Duodenal mucosa (tissue), 2 donors: ENCODE measurements around the gene TNFAIP1.
"Not testable (repeated sequence)": the region's sequence is repeated elsewhere in the genome, so short reads cannot be mapped to it uniquely, and the experiment has no call there.

Experiments used
- H3K27ac ChIP-seq: one replicate; pipeline ENCODE4 v1.7.0; 2013; ENCODE audit warnings: low read depth, low read length
- H3K27me3 ChIP-seq, 2 donors: one replicate each; pipeline ENCODE4 v1.7.0; 2013; ENCODE audit warnings: low read length in 2 of 2, control low read depth in 1 of 2; ENCODE audit not compliant: insufficient read depth in 2 of 2, control insufficient read depth in 1 of 2
- H3K36me3 ChIP-seq, 2 donors: one replicate each; pipeline ENCODE4 v1.7.0; 2013; ENCODE audit warnings: low read length in 2 of 2, control low read depth in 1 of 2; ENCODE audit not compliant: insufficient read depth in 2 of 2, control insufficient read depth in 1 of 2
- H3K4me1 ChIP-seq, 2 donors: one replicate each; pipeline ENCODE4 v1.7.0; 2013; ENCODE audit warnings: low read length in 2 of 2, control low read depth in 1 of 2; ENCODE audit not compliant: insufficient read depth in 2 of 2, control insufficient read depth in 1 of 2
- H3K4me3 ChIP-seq, 2 donors: one replicate each; pipeline ENCODE4 v1.7.0; 2013; ENCODE audit warnings: low read length in 2 of 2, low read depth in 1 of 2
- H3K9ac ChIP-seq, 2 donors: one replicate each; pipeline ENCODE4 v1.7.0; 2013; ENCODE audit warnings: low read length in 2 of 2, low read depth in 1 of 2
- H3K9me3 ChIP-seq, 2 donors: one replicate each; pipeline ENCODE4 v1.7.0; 2013; ENCODE audit warnings: low read length in 2 of 2, control low read depth in 1 of 2; ENCODE audit not compliant: control insufficient read depth in 1 of 2

Gene TNFAIP1

DNA sequence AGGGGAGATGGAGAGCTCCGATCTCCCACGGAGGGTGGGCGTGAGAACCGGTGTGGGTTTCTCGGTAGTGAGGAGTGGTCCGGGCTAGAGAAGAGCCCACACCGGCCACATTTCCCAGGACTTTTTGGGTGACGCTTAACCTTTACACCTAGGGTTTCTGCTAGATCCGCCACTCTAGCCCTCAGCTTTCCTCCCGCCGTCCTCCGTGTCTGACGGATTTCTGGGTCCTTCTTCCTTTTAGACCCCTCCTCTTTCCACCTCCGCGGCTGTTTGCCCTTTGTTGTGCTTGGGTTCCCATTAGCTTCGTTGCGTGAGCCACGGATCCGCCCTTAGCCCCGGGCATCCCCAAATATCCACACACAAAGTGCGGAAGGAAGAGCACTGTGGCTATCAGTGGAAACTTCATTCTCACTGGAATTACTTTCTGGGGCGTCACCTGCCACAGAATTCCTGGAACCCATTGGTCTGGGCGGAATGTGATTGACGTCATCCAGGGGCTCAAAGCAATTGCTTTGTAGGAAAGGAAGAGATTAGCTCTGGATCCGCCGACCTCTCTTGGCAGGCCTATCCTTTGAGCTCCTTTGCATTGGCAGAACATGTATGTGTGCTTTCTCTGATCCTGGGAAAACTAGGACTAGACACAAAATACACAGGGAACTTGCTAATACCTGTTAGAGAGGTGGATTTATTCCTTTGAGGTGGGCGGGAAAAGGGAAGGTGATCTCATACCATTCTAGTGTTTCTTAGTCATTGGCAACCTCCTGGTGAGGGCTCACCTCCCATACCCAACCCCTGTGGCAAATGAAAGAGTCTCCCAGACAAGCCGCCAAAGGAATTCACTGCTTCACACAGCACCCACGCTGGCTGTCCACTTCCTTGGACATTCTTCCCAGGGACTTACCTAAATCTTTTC lies 654 bp downstream of the TNFAIP1 start:
- peak overlapping the region; percentile 80 to 94 for H3K4me3 ChIP-seq
- no peaks in the 10 kb centered on the region for H3K9me3 ChIP-seq
- H3K36me3 ChIP-seq, result peaks cover 12 to 19% of the 10 kb centered on the region in 2 donors
- peak overlapping the region; percentile 85 for H3K27ac ChIP-seq
- H3K4me1 ChIP-seq, result peaks cover 35 to 43% of the 10 kb centered on the region in 2 donors
- H3K9ac ChIP-seq, result peak overlapping the region; percentile 93 to 95
- no peaks in the 10 kb centered on the region for H3K27me3 ChIP-seq

DNA sequence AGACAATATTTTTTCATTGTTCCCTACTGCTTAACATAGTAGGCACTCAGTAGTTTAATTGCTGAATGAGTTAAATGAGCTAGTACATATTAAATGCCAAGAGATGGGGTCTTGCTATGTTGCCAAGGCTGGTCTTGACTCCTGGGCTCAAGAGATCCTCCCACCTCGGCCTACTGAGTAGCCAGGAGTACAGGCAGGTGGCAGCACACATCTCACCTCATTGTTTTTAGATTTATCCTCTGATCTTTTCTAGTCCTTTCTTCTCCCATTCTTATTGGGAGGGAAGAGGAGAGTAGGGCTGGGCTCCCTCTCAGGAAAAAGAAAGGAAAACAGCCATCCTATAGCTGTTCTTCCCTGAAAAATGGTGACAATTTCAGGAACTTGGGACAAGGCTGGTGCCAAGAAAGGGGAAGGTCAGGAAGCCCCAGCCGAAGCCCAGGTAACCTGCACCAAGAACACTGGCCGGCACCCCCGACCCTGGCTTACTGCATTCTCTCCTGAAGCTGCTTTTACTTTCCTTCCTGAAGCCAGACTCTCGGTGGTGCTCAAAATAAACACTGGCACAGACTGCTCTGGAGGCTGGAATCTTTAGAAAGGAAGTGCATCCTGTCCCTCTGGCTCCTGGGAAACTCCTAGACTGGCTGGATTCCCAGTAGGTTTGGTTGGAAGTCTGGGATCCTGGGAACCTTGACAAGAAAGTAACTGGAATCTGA lies 2.7 kb downstream of the TNFAIP1 start:
- H3K36me3 ChIP-seq, result peaks cover 15 to 32% of the 10 kb centered on the region in 2 donors
- H3K9me3 ChIP-seq, result no peaks in the 10 kb centered on the region
- no peak overlapping the region for H3K4me3 ChIP-seq
- H3K27ac ChIP-seq, result no peak overlapping the region
- H3K27me3 ChIP-seq, result no peaks in the 10 kb centered on the region
- H3K9ac ChIP-seq, result no peak overlapping the region
- H3K4me1 ChIP-seq, result peaks cover 28 to 35% of the 10 kb centered on the region in 2 donors

DNA sequence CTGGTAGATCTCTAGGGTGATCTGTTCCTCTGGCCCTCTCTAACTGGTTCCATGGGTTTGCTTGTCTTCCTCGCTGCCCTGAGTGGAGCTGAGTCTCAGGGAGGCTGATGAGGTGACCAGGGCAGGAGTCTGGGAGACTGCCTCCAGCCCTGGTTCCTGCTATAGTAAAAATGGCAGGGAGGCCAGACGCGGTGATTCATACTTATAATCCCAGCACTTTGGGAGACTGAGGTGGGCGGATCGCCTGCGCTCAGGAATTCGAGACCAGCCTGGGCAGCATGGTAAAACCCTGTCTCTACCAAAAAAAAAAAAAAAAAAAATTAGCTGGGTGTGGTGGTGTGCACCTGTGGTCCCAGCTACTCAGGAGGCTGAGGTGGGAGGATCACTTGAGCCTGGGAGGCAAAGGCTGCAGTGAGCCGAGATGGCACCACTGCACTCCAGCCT lies 3.2 kb downstream of the TNFAIP1 start:
- H3K9ac ChIP-seq, H3K9me3 ChIP-seq, H3K27me3 ChIP-seq, H3K27ac ChIP-seq, H3K4me3 ChIP-seq: not testable (repeated sequence)
- Histone ChIP-seq H3K36me3 (peaks cover 18 to 38% of the 10 kb centered on the region in 2 donors), H3K4me1 (peaks cover 22 to 29% of the 10 kb centered on the region in 2 donors)

DNA sequence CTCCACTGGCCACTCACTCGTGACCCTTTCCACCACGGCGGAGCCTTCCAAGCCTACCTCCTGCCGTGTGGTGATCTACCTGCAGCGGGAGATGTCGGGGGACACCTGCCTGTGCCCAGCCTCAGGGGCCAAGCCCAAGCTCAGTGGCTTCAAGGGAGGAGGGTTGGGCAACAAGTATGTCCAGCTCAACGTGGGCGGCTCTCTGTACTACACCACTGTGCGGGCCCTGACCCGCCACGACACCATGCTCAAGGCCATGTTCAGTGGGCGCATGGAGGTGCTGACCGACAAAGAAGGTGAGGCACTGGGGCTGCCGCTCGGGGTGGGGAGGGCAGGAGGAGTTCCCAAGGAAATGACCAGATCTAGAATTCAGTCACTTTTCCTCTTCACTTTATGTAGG lies 3.9 kb downstream of the TNFAIP1 start:
- H3K27ac ChIP-seq, result no peak overlapping the region
- H3K36me3 ChIP-seq, result peaks cover 24 to 44% of the 10 kb centered on the region in 2 donors
- no peak overlapping the region for H3K4me3 ChIP-seq

DNA sequence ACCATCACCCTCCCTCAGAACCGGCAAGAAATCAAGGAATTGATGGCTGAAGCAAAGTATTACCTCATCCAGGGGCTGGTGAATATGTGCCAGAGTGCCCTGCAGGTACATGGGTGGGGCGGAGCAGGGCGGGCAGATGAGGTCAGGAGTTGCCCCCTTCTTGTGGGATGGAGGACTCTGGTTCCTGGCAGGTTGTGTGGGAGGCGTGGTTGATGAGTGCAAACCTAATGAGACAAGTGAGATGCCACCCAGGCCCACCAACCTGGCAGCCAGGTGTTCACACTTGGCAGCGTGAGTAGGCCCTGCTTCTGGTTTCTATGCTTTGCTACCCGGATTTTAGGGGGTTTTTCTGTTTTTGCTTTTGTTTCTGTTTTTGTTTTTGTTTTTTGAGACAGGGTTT lies 4.8 kb downstream of the TNFAIP1 start:
- Histone ChIP-seq H3K9ac (no peak overlapping the region), H3K36me3 (peaks cover 29 to 53% of the 10 kb centered on the region in 2 donors), H3K9me3 (no peaks in the 10 kb centered on the region), H3K27ac (no peak overlapping the region), H3K4me3 (no peak overlapping the region), H3K27me3 (no peaks in the 10 kb centered on the region), H3K4me1 (peaks cover 13 to 19% of the 10 kb centered on the region in 2 donors)

More for the DNA sequence above, 3.9 kb downstream of the TNFAIP1 start:
- Histone ChIP-seq H3K4me1 (peaks cover 16 to 23% of the 10 kb centered on the region in 2 donors), H3K9me3 (no peaks in the 10 kb centered on the region), H3K27me3 (no peaks in the 10 kb centered on the region), H3K9ac (no peak overlapping the region)

DNA sequence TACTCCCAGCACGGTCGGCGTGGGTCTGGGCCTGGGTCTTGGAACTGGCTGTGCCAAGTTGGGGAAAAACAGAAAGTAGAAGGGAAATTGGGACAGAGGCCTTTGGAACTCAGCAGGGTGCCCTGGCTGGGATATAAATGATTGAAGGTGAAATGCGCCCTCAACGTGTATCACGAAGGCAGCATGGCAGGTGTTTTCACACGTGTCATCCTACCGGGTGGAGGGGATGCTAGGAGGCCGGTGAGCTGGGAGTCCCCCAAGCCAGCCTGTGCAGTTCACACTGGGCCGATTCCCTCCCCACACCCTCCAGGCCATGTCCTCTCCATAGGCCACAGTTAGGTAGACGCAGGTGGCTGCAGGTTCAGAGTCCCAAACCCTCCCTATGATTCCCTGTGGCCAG lies 6.0 kb downstream of the TNFAIP1 start:
- H3K36me3 ChIP-seq, result peaks cover 37 to 64% of the 10 kb centered on the region in 2 donors
- no peaks in the 10 kb centered on the region for H3K9me3 ChIP-seq
- no peak overlapping the region for H3K4me3 ChIP-seq
- H3K27me3 ChIP-seq, result no peaks in the 10 kb centered on the region
- H3K27ac ChIP-seq, result no peak overlapping the region
- H3K4me1 ChIP-seq, result peaks cover 9 to 12% of the 10 kb centered on the region in 2 donors
- H3K9ac ChIP-seq, result no peak overlapping the region

DNA sequence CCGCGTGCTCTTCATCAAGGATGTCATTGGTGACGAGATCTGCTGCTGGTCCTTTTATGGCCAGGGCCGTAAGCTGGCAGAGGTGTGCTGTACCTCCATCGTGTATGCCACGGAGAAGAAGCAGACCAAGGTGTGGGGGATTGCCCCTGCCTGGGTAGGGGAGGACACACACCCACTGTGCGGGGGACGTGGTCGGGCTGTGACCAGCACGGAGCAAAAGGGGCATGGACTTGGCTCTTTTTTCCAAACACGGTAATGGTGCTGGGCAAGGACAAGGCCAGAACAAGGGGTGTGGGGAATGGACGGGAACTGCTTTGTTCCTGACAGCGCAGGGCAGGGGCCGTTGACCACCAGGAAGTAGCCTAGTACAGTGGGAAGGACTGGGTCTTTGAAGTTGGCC lies 6.8 kb downstream of the TNFAIP1 start:
- H3K4me1 ChIP-seq, result peaks cover under 1 to 4% of the 10 kb centered on the region in 2 donors
- H3K27ac ChIP-seq, result no peak overlapping the region
- H3K27me3 ChIP-seq, result no peaks in the 10 kb centered on the region
- no peak overlapping the region for H3K4me3 ChIP-seq
- H3K36me3 ChIP-seq, result peaks cover 42 to 71% of the 10 kb centered on the region in 2 donors
- no peak overlapping the region for H3K9ac ChIP-seq
- no peaks in the 10 kb centered on the region for H3K9me3 ChIP-seq

DNA sequence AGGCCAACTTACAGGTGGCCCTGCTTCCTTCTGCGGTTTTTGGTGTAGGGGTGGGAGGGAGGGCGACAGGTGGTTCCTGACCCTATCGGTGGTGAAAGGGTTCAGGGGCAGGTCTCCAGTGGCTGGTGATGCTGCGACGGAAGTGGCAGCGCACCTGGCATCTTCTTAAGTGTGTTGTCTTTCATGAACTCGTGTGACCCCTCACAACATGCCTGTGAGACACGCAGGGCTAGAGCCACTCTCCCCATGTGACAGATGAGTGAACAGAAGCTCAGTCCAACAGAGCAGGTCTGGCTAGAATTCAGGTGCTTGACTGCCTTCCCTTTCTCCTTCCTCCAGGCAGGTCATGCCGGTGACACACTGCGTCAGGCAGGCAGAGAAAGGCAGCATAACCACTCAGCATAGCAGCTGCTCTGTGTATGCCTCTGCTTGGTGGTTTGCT lies 8.0 kb downstream of the TNFAIP1 start:
- Histone ChIP-seq H3K27ac (no peak overlapping the region), H3K9ac (no peak overlapping the region), H3K9me3 (no peaks in the 10 kb centered on the region), H3K4me1 (no peaks in the 10 kb centered on the region), H3K4me3 (no peak overlapping the region), H3K27me3 (no peaks in the 10 kb centered on the region), H3K36me3 (peaks cover 52 to 82% of the 10 kb centered on the region in 2 donors)

DNA sequence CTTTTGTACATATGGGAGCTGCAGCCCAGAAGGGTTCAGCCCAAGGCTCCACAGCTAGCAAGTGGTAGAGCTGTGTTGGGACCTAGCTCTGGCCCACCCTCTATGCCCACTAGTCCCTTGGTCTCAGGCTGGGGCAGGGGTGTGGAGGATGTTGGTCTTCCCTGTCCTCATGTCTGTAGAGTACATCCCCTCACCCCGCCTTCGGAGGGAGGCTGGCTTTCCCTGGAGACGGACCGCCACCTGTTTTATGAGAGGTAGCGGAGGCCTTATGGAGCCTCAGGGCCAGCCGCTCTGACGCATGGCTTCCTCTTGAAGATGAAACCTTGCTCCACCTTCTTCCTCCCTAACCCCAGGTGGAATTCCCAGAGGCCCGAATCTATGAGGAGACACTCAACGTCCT lies 8.4 kb downstream of the TNFAIP1 start:
- Histone ChIP-seq H3K9me3 (no peaks in the 10 kb centered on the region), H3K27ac (no peak overlapping the region), H3K4me1 (no peaks in the 10 kb centered on the region), H3K36me3 (peaks cover 52 to 87% of the 10 kb centered on the region in 2 donors), H3K9ac (no peak overlapping the region), H3K4me3 (no peak overlapping the region), H3K27me3 (no peaks in the 10 kb centered on the region)

DNA sequence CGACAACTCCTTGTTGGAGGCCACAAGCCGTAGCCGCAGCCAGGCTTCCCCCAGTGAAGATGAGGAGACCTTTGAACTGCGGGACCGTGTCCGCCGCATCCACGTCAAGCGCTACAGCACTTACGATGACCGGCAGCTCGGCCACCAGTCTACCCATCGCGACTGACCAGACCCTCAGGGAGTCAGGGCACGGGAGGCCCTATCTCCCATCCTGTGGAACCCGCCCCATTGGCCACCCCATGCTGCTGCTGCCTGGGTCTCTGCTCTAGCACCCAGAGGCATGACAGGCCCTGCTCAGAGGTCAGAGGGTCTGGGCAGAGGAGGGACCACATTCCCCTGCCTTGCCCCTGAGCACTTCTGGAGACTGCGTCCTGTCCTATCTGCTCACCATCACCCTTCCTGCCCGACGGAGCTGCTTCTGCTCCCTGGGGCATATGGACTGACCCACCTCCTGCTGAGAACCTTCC lies 8.9 kb downstream of the TNFAIP1 start:
- Histone ChIP-seq H3K27ac (no peak overlapping the region), H3K4me1 (no peaks in the 10 kb centered on the region), H3K36me3 (peaks cover 52 to 90% of the 10 kb centered on the region in 2 donors)

More for the DNA sequence above, 8.9 kb downstream of the TNFAIP1 start:
- Histone ChIP-seq H3K9ac (no peak overlapping the region), H3K4me3 (no peak overlapping the region), H3K9me3 (no peaks in the 10 kb centered on the region), H3K27me3 (no peaks in the 10 kb centered on the region)
